Hepatocyte (in vitro differentiated cells): ENCODE results near the gene MAP6.

Source experiments
- EZH2 ChIP-seq: fragments of 200-600 bp; sonication (generic); IDR thresholded peaks from 2 replicates; pipeline ENCODE4 v1.6.1; 2016; ENCODE audit warnings: antibody characterized with exemption, mild to moderate bottlenecking, borderline replicate concordance
- EZH2phosphoT487 ChIP-seq: fragments of 200-600 bp; sonication (generic); IDR thresholded peaks from one replicate; pipeline ENCODE4 v1.6.1; 2018; ENCODE audit warnings: antibody characterized with exemption, mild to moderate bottlenecking, low read depth, moderate library complexity; ENCODE audit not compliant: unreplicated experiment, severe bottlenecking
- TF ChIP-seq, protein P1 (sequence below): fragments of 200-600 bp; sonication (generic); IDR thresholded peaks from 2 replicates; pipeline ENCODE4 v1.5.1; 2016; ENCODE audit warnings: antibody characterized with exemption, mild to moderate bottlenecking; ENCODE audit not compliant: poor library complexity

DNA sequence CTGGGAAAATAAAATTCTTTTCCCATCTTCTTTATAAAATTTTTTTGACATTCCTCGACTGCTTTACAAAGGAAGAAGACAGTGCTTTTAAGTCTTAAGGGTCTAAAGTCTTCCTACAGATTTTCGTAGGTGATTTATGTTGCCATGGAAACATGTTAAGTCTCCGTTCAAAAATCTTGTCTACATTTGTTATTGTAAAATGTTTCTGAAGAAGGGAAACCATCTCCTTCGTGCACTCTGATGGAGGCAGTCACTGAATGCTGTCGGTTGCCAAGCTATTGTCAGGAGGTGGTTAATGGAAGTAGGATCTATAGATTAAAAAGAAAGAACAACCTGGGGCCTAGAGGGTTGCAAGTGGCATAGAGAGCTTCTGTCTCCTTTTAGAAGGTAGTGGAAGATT is 52.6 kb downstream of the MAP6 start:
- TF ChIP-seq, protein P1, sequence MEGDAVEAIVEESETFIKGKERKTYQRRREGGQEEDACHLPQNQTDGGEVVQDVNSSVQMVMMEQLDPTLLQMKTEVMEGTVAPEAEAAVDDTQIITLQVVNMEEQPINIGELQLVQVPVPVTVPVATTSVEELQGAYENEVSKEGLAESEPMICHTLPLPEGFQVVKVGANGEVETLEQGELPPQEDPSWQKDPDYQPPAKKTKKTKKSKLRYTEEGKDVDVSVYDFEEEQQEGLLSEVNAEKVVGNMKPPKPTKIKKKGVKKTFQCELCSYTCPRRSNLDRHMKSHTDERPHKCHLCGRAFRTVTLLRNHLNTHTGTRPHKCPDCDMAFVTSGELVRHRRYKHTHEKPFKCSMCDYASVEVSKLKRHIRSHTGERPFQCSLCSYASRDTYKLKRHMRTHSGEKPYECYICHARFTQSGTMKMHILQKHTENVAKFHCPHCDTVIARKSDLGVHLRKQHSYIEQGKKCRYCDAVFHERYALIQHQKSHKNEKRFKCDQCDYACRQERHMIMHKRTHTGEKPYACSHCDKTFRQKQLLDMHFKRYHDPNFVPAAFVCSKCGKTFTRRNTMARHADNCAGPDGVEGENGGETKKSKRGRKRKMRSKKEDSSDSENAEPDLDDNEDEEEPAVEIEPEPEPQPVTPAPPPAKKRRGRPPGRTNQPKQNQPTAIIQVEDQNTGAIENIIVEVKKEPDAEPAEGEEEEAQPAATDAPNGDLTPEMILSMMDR = no peak
- TF ChIP-seq EZH2phosphoT487 = no peak
- TF ChIP-seq EZH2 = no peak
